ENCODE results near the gene SIGLEC14.

- TF ChIP-seq CTCF (IDR thresholded peaks at IDR 0.05): peak in 1 of 4 experiments; percentile 27
- no peak for TF ChIP-seq EP300 (IDR thresholded peaks at IDR 0.05)
- no peak for TF ChIP-seq POLR2A (IDR thresholded peaks at IDR 0.05)
Measured at GRCh38 chr19:51637362-51637978, 9.2 kb downstream of the SIGLEC14 start.

Data from sigmoid colon (tissue), 4 donors.